ENCODE results near the gene UBN1.

UBN1 gene

DNA sequence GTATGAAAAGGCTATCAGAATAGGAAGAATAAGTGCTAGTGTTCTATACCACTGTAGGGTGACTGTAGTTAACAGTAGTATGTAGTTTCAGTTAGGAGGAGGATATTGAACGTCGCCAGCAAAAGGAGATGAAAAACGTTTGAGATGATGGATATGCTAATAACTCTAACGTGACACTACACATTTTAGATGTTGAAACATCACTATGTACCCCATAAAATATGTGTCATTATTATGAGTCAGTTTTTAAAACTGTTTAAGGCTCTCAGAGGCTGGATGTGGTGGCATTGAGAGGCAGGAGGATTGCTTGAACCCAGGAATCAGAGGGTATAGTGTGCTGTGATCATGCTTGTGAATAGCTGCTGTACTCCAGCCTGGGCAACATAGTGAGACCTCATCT, 31.8 kb downstream of the UBN1 start:
- no peak for DNase-seq (ENCODE audit: low spot score)
- POLR2A ChIA-PET (ENCODE audit: low non-redundant PET): no interaction called here
- peak overlapping the region; percentile 56 for H3K27ac ChIP-seq
- TF ChIP-seq, protein P1, sequence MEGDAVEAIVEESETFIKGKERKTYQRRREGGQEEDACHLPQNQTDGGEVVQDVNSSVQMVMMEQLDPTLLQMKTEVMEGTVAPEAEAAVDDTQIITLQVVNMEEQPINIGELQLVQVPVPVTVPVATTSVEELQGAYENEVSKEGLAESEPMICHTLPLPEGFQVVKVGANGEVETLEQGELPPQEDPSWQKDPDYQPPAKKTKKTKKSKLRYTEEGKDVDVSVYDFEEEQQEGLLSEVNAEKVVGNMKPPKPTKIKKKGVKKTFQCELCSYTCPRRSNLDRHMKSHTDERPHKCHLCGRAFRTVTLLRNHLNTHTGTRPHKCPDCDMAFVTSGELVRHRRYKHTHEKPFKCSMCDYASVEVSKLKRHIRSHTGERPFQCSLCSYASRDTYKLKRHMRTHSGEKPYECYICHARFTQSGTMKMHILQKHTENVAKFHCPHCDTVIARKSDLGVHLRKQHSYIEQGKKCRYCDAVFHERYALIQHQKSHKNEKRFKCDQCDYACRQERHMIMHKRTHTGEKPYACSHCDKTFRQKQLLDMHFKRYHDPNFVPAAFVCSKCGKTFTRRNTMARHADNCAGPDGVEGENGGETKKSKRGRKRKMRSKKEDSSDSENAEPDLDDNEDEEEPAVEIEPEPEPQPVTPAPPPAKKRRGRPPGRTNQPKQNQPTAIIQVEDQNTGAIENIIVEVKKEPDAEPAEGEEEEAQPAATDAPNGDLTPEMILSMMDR (conservative IDR thresholded peaks at IDR 0.05; ENCODE audit: low read depth): no peak
- CTCF ChIA-PET: no interaction called here

DNA sequence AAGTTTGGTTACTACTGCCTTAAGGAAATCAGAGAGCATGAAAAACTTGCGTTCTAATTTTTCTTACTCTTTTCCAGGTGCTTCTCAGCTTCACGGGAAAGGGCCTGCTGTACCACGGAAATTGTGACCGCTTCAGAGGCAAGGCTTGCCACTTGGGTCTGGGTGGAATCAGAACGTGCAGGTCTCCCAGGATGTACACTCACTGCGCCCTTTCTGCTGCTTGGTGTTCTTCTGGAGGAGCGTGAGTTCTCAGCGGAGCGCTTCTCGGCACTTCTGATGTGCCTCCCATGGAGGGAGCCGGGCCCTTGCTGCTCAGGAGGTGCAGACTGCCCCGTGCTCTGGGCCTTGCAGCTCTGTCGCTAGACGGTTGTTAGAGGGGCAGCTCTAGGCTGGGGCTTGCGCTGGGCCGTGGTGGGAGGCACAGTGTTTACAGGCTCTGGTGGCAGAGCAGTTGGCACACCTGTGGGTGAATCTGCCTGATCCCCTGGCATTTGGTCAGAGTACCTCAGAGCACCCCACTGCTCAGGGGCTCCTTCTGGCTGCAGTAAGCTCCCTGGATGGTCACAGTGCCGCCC, 32.8 kb downstream of the UBN1 start:
- ChIA-PET POLR2A (ENCODE audit: low non-redundant PET) (no interaction called here), CTCF (interaction anchor here (0.6 kb wide), 1 partner anchor 230 kb away, joined by 5 read pairs; no protein-coding TSS in a partner anchor)
- H3K27ac ChIP-seq: peak overlapping the region; percentile 46
- TF ChIP-seq, protein P1 (conservative IDR thresholded peaks at IDR 0.05; ENCODE audit: low read depth): no peak
- no peak for DNase-seq (ENCODE audit: low spot score)

DNA sequence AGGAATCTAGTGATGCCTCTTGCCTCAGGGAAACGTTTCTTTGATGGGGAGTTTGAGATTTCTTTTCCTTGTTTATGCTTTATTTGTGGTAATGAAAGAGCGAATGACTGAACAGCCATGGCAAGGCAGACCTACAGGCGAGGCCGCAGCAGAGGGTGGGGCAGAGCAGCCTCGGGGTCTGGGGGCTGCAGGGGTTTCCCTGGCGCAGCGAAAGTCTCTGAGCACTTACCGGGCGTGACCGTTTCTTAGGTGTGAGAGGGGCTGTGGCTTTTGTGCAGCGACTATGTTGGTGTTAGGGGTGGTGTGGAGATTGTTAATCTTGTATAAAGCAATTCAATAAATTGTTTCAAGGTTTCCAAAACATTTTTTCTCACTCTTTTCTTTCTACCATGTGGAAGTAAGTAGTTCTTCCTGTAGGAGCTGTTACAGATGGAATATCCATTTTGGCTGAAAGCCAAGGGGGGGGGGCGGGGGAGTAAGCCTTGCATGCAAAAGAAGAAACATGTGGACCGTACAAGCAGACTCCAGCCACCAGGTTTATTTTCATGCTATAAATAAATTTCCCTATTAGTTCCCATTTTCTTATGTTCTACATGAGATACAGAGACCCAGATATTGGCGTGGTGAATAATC, 34.8 kb downstream of the UBN1 start:
- ChIA-PET CTCF (no interaction called here), POLR2A (ENCODE audit: low non-redundant PET) (no interaction called here)
- DNase-seq (ENCODE audit: low spot score): peak; percentile 14
- TF ChIP-seq, protein P1 (conservative IDR thresholded peaks at IDR 0.05; ENCODE audit: low read depth): no peak
- peak overlapping the region; percentile 78 for H3K27ac ChIP-seq

DNA sequence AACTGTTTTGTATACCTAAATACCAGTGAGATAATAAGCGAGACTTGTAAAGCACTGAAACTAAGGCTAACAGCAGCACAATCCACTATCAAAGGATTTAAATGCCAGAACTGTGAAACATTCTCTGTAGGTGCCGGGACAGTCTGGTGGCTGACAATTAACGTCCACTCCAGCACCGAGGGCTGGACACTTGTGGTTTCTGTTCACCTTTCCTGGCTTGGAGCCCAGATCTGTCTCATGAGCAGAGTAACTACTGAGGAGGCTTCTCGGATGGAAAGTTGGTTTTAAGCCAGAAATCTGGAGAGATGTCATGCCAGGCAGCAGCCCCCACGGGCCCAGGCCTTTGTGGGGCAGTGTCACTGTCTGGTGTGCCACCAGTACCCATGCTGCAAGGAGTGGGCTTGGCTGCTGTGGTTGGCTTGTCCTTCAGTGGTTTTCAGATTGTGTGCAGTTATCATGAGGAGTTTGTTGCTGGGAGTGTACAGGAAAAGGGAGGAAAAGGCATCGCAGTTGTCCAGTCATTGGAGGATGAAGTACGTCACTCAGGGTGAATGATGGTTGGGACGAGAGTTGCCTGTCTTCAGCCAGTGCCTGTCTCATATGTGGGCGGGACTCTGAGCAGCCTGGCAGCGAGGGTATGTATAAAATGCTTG, 35.5 kb downstream of the UBN1 start:
- peak overlapping the region; percentile 78 for H3K27ac ChIP-seq
- ChIA-PET CTCF (interaction anchor here (0.6 kb wide), 1 partner anchor 39 kb away, joined by 3 read pairs; no protein-coding TSS in a partner anchor), POLR2A (ENCODE audit: low non-redundant PET) (no interaction called here)
- TF ChIP-seq, protein P1 (conservative IDR thresholded peaks at IDR 0.05; ENCODE audit: low read depth): no peak
- peak; percentile 62 for DNase-seq (ENCODE audit: low spot score)

DNA sequence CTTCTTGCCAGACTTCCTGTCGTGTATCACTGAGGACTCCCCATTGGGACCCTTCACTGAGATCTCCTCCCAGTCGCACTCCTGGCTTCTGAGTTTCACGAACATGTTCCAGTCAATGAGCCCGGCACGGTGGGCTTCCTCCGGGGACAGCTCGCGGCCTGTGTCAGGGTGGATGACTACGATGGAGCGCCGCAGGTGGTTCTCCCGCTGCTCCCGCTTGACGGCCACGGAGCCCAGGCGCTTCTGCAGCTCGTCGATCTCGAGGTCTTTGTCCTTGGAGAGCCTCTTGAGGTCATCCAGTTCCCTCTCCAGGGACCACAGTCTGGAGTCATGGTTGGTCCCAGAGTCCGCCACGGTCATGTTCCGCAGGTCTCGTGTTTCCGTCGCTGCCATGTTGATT, 36.2 kb downstream of the UBN1 start:
- peak overlapping the region; percentile 78 for H3K27ac ChIP-seq
- POLR2A ChIA-PET (ENCODE audit: low non-redundant PET): no interaction called here
- DNase-seq (ENCODE audit: low spot score): no peak
- CTCF ChIA-PET: interaction anchor here (0.6 to 1.2 kb wide), 2 partner anchors 39 to 53 kb away, joined by 3 to 4 read pairs; no protein-coding TSS in a partner anchor
- TF ChIP-seq, protein P1 (conservative IDR thresholded peaks at IDR 0.05; ENCODE audit: low read depth): no peak

DNA sequence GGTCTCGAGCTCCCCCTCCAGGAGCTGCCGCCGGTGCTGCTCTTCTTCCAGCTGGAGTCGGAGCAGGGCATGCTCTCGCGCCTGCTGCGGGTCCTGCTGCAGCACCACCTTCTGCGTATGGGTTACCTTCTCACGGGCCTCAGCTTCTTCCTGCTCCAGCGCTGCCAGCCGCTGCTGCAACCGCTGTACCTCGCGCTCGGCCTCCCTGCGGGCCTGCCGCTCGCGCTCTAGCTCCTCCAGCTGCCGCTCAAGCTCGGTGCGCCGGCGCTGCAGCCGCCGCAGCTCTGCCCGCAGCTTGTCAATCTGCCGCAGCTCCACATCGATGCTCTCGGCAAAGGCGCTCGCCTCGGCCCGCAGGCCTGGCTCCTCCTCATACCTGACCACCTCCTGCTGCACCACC, 36.9 kb downstream of the UBN1 start:
- peak overlapping the region; percentile 78 for H3K27ac ChIP-seq
- ChIA-PET POLR2A (ENCODE audit: low non-redundant PET) (no interaction called here), CTCF (interaction anchor here (0.7 to 1.2 kb wide), 2 partner anchors 8 to 52 kb away, joined by 3 to 4 read pairs; no protein-coding TSS in a partner anchor)
- TF ChIP-seq, protein P1 (conservative IDR thresholded peaks at IDR 0.05; ENCODE audit: low read depth): no peak
- no peak for DNase-seq (ENCODE audit: low spot score)
